H7 (cell line): ENCODE results near the gene ESRRG. TPM values are rescaled to one million over a fixed set of nuclear protein-coding genes. Genes with fewer than 3 reads are reported as not detected.
"Not testable (repeated sequence)": the region's sequence is repeated elsewhere in the genome, so short reads cannot be mapped to it uniquely, and the experiment has no call there.

Experiments
- DNase-seq: peaks from one replicate; pipeline ENCODE4 v3.0.0; 2012
- H3K27me3 ChIP-seq: 2 replicates; pipeline ENCODE4 v1.6.0; 2011; ENCODE audit warnings: mild to moderate bottlenecking, low read length; ENCODE audit not compliant: control insufficient read depth, insufficient read depth
- H3K36me3 ChIP-seq: replicated peaks from 2 replicates; pipeline ENCODE4 v1.5.1; 2011; ENCODE audit warnings: low read length; ENCODE audit not compliant: control insufficient read depth, insufficient read depth
- H3K4me3 ChIP-seq: 2 replicates; pipeline ENCODE4 v1.5.1; 2011; ENCODE audit warnings: low read depth, mild to moderate bottlenecking, control low read depth, low read length, moderate library complexity; ENCODE audit not compliant: insufficient read depth
- total RNA-seq: library from RNA; depleted of rRNA; stranded (reverse); fragments of >200 nt; shearing (Covaris generic); gene quantifications from 2 replicates; pipeline ENCODE4 v1.2.3, GENCODE V29; 2014

ESRRG gene
- total RNA-seq, 1 experiment from 2014 or later = 2.3 TPM

GRCh38 chr1:216553040-216553439 lies 170.2 kb downstream of the ESRRG start:
- Histone ChIP-seq H3K4me3 (no peak overlapping the region), H3K27me3 (no peaks in the 10 kb centered on the region), H3K36me3 (no peaks in the 10 kb centered on the region)
- no peak for DNase-seq

DNA sequence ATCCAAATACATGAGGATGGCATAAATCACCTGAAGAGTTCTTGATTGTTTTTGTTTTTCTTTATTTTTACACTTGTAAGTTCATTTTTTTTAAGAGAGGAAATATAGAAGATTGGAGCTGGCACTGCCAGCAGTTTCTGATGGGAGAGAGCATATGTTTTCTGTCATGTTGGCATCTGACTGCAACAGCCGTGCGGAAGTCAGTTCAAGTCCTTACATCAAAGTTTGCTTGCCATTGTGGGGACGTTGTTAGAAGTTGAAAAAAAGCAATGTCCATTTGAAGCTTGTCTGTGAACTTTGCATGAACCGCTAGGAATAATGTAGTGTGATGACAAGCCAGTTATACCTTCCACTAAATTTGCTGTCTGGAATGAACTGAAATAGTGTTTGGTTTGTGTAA lies 173.4 kb downstream of the ESRRG start:
- Histone ChIP-seq H3K36me3 (no peaks in the 10 kb centered on the region), H3K27me3 (no peaks in the 10 kb centered on the region), H3K4me3 (no peak overlapping the region)
- DNase-seq = no peak

- Histone ChIP-seq H3K36me3 (no peaks in the 10 kb centered on the region), H3K4me3 (no peak overlapping the region), H3K27me3 (no peaks in the 10 kb centered on the region)
- no peak for DNase-seq
These were observed 180.5 kb downstream of the ESRRG start for GRCh38 chr1:216542741-216543140.

DNA sequence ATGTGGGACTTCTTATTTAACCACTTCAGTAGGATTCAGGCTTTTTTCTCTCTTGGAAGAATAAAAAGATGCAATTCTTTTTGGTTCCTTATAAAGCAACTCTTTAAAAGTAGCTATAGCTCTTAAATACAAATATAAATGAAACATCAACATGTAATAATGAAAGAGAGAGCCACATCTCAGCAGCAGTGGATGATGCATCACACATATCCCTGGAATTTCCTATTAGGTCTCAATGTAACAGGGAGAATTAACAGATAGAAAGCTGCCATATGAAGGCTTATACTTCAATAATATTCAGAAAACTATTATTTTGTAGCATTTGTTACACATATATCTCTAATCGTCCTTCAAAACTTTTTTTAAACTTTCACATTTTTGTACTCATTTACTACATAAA lies 181.0 kb downstream of the ESRRG start:
- H3K27me3 ChIP-seq = no peaks in the 10 kb centered on the region
- DNase-seq = no peak
- no peak overlapping the region for H3K4me3 ChIP-seq
- H3K36me3 ChIP-seq = no peaks in the 10 kb centered on the region

DNA sequence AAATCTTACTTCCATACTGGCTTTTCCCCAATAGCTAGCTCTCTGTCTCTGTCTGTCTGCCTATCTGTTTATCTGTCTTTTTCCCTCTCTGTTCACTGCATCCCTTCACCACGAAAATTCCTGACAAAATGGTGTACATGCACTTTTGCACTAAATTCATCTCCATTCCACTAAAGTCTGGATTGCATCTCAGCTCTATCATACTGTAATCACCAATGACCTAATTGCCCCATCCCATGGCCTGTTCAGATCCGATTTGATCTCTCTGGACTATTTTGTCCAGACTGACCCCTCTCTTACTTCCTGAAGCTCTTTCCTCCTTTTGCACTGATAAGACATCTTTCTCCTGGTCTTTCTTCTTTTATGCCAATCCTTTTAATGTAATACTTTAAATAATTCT lies 187.5 kb downstream of the ESRRG start:
- Histone ChIP-seq H3K27me3 (no peaks in the 10 kb centered on the region), H3K4me3 (no peak overlapping the region), H3K36me3 (no peaks in the 10 kb centered on the region)
- DNase-seq = no peak

GRCh38 chr1:216535059-216535458 lies 188.2 kb downstream of the ESRRG start:
- no peaks in the 10 kb centered on the region for H3K27me3 ChIP-seq
- H3K4me3 ChIP-seq = no peak overlapping the region
- H3K36me3 ChIP-seq = no peaks in the 10 kb centered on the region
- DNase-seq = no peak

- no peaks in the 10 kb centered on the region for H3K27me3 ChIP-seq
- DNase-seq = no peak
These were observed 189.5 kb downstream of the ESRRG start for GRCh38 chr1:216533776-216534175.

GRCh38 chr1:216532251-216532798 lies 190.9 kb downstream of the ESRRG start:
- Histone ChIP-seq H3K4me3 (no peak overlapping the region), H3K27me3 (no peaks in the 10 kb centered on the region), H3K36me3 (no peaks in the 10 kb centered on the region)
- no peak for DNase-seq

More at GRCh38 chr1:216533776-216534175, 189.5 kb downstream of the ESRRG start:
- no peaks in the 10 kb centered on the region for H3K36me3 ChIP-seq
- no peak overlapping the region for H3K4me3 ChIP-seq

- no peak for DNase-seq
- H3K36me3 ChIP-seq = no peaks in the 10 kb centered on the region
- no peak overlapping the region for H3K4me3 ChIP-seq
- H3K27me3 ChIP-seq = no peaks in the 10 kb centered on the region
These were observed 191.7 kb downstream of the ESRRG start for GRCh38 chr1:216531263-216532239.

DNA sequence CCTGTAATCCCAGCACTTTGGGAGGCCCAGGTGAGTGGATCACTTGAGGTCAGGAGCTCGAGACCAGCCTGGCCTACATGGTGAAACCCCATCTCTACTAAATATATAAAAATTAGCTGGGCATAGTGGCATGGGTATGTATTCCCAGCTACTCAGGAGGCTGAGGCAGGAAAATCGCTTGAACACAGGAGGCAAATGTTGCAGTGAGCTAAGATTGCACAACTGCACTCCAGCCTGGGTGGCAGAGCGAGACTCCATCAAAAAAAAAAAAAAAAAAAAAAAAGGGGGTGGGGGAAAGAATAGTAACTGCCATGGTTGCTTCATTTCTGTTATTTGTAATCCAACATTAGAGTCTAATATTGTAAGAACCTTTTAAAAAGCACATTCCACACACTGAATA lies 193.4 kb downstream of the ESRRG start:
- DNase-seq, H3K4me3 ChIP-seq, H3K36me3 ChIP-seq, H3K27me3 ChIP-seq: not testable (repeated sequence)

DNA sequence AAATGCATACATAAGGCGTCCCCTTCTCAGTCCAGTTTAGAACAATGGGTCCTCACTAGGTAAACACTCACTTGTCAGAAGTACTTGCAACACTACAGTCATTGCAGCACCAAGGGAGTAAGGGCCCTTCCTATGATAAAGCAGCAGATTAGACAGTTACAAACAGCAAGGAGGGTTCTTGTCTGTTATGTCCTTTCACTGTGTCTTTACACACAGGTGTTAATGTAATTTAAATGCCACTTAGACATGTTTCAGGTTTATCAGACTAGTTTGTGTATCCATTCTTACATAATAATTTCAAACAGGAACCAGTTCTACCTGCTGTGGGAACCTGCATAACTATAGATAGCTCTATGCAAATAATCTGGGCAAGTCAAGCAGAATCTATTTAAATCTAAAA lies 194.4 kb downstream of the ESRRG start:
- H3K36me3 ChIP-seq = no peaks in the 10 kb centered on the region
- H3K27me3 ChIP-seq = no peaks in the 10 kb centered on the region
- no peak overlapping the region for H3K4me3 ChIP-seq
- no peak for DNase-seq

DNA sequence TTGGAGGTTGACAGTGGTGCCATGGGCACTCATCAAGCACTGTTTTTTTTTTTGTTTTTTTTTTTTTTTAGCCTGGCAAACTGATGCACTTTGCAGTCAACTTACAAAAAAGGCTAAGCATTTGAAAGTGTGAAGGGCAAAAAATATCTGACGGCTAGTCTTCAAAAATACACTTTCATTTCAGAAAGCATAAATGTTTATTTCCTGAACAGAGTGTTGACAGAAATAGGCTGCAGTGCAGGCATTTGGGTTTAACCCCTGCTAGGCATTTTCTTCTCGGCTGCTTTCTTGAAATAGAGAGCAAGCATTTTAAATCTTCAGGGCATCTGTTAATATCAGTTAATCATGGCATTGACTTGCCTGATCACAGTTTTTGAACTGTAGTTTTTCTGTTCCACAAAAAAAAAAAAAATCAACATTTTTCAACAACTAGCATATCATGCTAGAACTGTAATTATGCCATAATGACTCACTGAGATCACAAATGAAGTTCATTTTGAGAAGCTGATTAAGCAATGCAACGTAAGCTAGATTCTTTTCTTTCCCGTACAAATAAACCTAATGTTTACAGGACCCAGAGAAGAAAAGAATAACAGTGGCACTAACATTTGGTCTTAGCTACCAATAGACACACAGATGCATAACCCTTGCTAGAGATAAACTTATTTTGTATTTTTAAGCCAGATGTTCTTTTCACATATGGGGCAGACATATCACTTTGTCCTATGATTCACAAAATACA lies 199.6 kb downstream of the ESRRG start:
- Histone ChIP-seq H3K36me3 (no peaks in the 10 kb centered on the region), H3K4me3 (no peak overlapping the region), H3K27me3 (no peaks in the 10 kb centered on the region)
- DNase-seq = no peak

GRCh38 chr1:216523043-216523442 lies 200.2 kb downstream of the ESRRG start:
- H3K36me3 ChIP-seq = no peaks in the 10 kb centered on the region
- no peak for DNase-seq
- H3K4me3 ChIP-seq = no peak overlapping the region
- H3K27me3 ChIP-seq = no peaks in the 10 kb centered on the region

DNA sequence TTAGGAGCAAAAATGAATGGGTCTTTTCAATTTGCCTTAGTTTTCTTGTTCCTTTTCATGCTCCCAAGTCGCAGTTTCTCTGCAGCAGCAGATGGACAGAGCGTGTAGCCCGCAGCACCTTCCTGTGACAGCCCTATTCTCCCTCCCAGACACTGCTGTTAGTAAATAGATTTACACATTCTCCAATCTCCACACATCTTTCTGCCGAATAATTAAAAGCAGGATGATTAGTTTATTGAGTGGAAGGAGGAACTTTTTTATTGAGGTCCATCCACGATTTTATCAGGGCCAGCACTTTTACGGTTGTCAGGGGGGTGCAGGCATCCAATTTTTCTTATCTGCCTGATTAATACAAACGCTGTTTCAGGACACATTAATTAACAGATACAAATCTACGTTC lies 201.8 kb downstream of the ESRRG start:
- no peaks in the 10 kb centered on the region for H3K27me3 ChIP-seq

More for the DNA sequence above, 201.8 kb downstream of the ESRRG start:
- Histone ChIP-seq H3K36me3 (no peaks in the 10 kb centered on the region), H3K4me3 (no peak overlapping the region)
- no peak for DNase-seq
